Keratinocyte (primary cell): ENCODE data around the gene GOLGA8R. TPM values are rescaled to one million over a fixed set of nuclear protein-coding genes. Genes with fewer than 3 reads are reported as not detected.
"Not testable (repeated sequence)": the region's sequence is repeated elsewhere in the genome, so short reads cannot be mapped to it uniquely, and the experiment has no call there.

Experiments used
- DNase-seq: peaks from one replicate; pipeline ENCODE4 v3.0.0-alpha.2; 2011; ENCODE audit warnings: low read depth, missing footprints, low spot score
- FAIRE-seq: peaks from 2 replicates; lab custom pipeline; 2011; peaks lifted over from hg19 to GRCh38; lab: Jason Lieb, UNC
- H2AFZ ChIP-seq: 2 replicates; pipeline ENCODE4 v1.6.0; 2012; ENCODE audit warnings: low read length, control low read depth, inconsistent platforms; ENCODE audit not compliant: control insufficient read depth
- H3K27ac ChIP-seq: 2 replicates; pipeline ENCODE4 v1.5.1; 2011; ENCODE audit warnings: low read length; ENCODE audit not compliant: control insufficient read depth, insufficient read depth
- H3K27me3 ChIP-seq: 3 replicates; pipeline ENCODE4 v1.6.0; 2011; ENCODE audit warnings: low read length; ENCODE audit not compliant: control insufficient read depth, insufficient read depth; ENCODE audit errors: extremely low read depth
- H3K36me3 ChIP-seq, 2 experiments: 2 replicates in 1 of 2; 3 replicates in 1 of 2; pipeline ENCODE4 v1.5.1; 2011; ENCODE audit warnings: low read length in 2 of 2, mild to moderate bottlenecking in 1 of 2; ENCODE audit not compliant: control insufficient read depth in 2 of 2, insufficient read depth in 2 of 2; ENCODE audit errors: extremely low read depth in 1 of 2
- H3K4me1 ChIP-seq: 3 replicates; pipeline ENCODE4 v1.5.1; 2011; ENCODE audit warnings: low read length; ENCODE audit not compliant: control insufficient read depth, insufficient read depth; ENCODE audit errors: extremely low read depth
- H3K4me2 ChIP-seq: 3 replicates; pipeline ENCODE4 v1.6.0; 2011; ENCODE audit warnings: low read depth, low read length; ENCODE audit not compliant: control insufficient read depth, insufficient read depth; ENCODE audit errors: extremely low read depth
- H3K4me3 ChIP-seq, 3 experiments: fragments of 200-600 bp in 1 of 3; sonication (generic) in 1 of 3; 2 replicates in 2 of 3; 3 replicates in 1 of 3; pipeline ENCODE4 v1.5.1; 2011 to 2016; ENCODE audit warnings: low read length in 3 of 3, mild to moderate bottlenecking in 3 of 3, control low read depth in 2 of 3, inconsistent platforms in 1 of 3, low read depth in 1 of 3, mixed read lengths in 1 of 3, mixed run types in 1 of 3, moderate library complexity in 1 of 3; ENCODE audit not compliant: control insufficient read depth in 2 of 3, insufficient read depth in 2 of 3; ENCODE audit errors: extremely low read depth in 1 of 3
- H3K79me2 ChIP-seq: 2 replicates; pipeline ENCODE4 v1.6.0; 2012; ENCODE audit warnings: low read length; ENCODE audit not compliant: control insufficient read depth, insufficient read depth
- H3K9ac ChIP-seq: 3 replicates; pipeline ENCODE4 v1.6.0; 2011; ENCODE audit warnings: low read length; ENCODE audit not compliant: control insufficient read depth, insufficient read depth; ENCODE audit errors: extremely low read depth
- H3K9me1 ChIP-seq: 3 replicates; pipeline ENCODE4 v1.6.0; 2011; ENCODE audit warnings: low read length; ENCODE audit not compliant: control insufficient read depth, insufficient read depth; ENCODE audit errors: extremely low read depth
- H3K9me3 ChIP-seq: 2 replicates; pipeline ENCODE4 v1.5.1; 2012; ENCODE audit warnings: low read depth, low read length; ENCODE audit not compliant: control insufficient read depth
- H4K20me1 ChIP-seq: 3 replicates; pipeline ENCODE4 v1.6.0; 2011; ENCODE audit warnings: low read length; ENCODE audit not compliant: control insufficient read depth, insufficient read depth; ENCODE audit errors: extremely low read depth
- dilution Hi-C: fragments of 300-500 bp; cut with MboI; formaldehyde crosslinking; loops from one replicate; pipeline ENCODE4 v1.7.0; 2020; ENCODE audit warnings: low sequenced_read_pairs; ENCODE audit not compliant: extremely low pct_ligation_motif_present
- polyA plus RNA-seq, 5 experiments: library from polyadenylated mRNA; depleted of rRNA in 3 of 5; stranded (reverse) in 3 of 5; stranded (forward) in 1 of 5; unstranded in 1 of 5; fragments of >200 nt; gene quantifications; 1 replicate in 1 of 5; 2 replicates in 3 of 5; 3 replicates in 1 of 5; pipeline versions ENCODE4 v1.2.1 to v1.2.3, GENCODE V29; 2011 to 2012; ENCODE audit warnings: missing spikeins in 2 of 5, low read depth in 1 of 5, low replicate concordance in 1 of 5

GOLGA8R gene
- polyA plus RNA-seq, 1 donor (not counting 4 experiments of a cell fraction or from before 2014, with no cell fraction given), result 0.20 TPM

DNA sequence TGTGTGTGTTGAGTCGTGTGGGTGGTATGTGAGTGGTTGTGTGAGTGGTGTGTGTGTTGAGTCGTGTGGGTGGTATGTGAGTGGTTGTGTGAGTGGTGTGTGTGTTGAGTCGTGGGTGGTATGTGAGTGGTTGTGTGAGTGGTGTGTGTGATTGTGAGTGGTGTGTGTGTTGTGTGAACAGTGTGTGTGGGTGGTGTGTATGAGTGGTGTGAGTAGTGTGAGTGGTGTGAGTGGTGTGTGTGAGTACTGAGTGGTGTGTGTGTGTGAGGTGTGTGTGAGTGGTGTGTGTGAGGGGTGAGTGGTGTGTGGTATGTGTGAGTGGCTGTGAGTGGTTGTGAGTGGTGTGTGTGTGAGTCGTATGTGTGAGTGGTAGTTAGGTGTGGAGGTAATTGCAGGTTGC, 38.2 kb downstream of the GOLGA8R start:
- H3K36me3 ChIP-seq, H2AFZ ChIP-seq, H3K4me2 ChIP-seq, H3K27me3 ChIP-seq, H3K79me2 ChIP-seq, H3K9me3 ChIP-seq, H3K9ac ChIP-seq, H3K4me3 ChIP-seq, H4K20me1 ChIP-seq, H3K9me1 ChIP-seq, DNase-seq, dilution Hi-C loops, FAIRE-seq, H3K27ac ChIP-seq, H3K4me1 ChIP-seq: not testable (repeated sequence)

DNA sequence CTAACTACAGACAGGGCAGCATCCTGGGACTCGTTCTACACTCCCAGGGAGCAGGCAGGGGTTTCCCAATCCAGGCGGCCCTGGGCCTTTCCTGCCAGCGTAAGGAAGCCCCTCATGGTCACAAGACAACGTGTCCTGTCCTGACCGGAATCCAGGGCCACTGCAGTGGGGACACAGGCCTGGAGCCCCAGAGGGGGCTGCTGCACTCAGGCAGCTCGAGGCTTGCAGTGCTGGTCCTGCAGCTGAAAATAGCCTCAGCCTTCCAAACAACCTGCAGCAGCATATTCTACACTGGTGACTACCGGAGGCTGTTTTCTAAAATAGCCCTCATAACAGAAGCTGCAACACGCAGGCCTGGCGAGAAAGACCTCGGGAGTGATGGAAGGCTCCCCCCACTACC, 39.2 kb downstream of the GOLGA8R start:
- H3K4me2 ChIP-seq, H3K27ac ChIP-seq, H3K79me2 ChIP-seq, H4K20me1 ChIP-seq, FAIRE-seq, DNase-seq, H3K36me3 ChIP-seq, H2AFZ ChIP-seq, H3K9me3 ChIP-seq, H3K9ac ChIP-seq, H3K9me1 ChIP-seq, H3K4me3 ChIP-seq, dilution Hi-C loops, H3K27me3 ChIP-seq, H3K4me1 ChIP-seq: not testable (repeated sequence)

GRCh38 chr15:30368271-30368670, 45.8 kb downstream of the GOLGA8R start:
- H3K36me3 ChIP-seq, DNase-seq, H3K4me3 ChIP-seq, H4K20me1 ChIP-seq, H3K9me1 ChIP-seq, H3K27me3 ChIP-seq, H3K79me2 ChIP-seq, H3K9ac ChIP-seq, H2AFZ ChIP-seq, H3K4me2 ChIP-seq, H3K4me1 ChIP-seq, H3K27ac ChIP-seq, dilution Hi-C loops, FAIRE-seq, H3K9me3 ChIP-seq: not testable (repeated sequence)

DNA sequence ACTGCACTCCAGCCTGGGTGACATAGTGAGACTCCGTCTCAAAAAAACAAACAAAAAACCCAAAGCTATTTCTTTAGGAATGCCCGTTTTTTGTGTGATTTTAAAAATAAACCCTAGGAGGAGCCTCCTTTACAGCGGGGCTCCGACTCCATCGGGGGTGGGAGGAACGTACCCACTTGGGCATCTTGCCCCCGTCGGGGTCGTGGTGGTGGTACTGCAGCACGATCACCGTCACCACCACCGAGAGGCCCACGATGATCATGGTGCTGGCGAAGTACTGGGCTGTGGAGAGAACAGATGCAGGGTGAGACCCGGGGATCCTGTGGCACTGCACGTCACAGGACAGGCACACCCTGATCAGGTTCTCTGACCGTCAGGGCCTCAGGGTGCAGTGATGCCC, 46.8 kb downstream of the GOLGA8R start:
- DNase-seq, dilution Hi-C loops, H3K9ac ChIP-seq: not testable (repeated sequence)

DNA sequence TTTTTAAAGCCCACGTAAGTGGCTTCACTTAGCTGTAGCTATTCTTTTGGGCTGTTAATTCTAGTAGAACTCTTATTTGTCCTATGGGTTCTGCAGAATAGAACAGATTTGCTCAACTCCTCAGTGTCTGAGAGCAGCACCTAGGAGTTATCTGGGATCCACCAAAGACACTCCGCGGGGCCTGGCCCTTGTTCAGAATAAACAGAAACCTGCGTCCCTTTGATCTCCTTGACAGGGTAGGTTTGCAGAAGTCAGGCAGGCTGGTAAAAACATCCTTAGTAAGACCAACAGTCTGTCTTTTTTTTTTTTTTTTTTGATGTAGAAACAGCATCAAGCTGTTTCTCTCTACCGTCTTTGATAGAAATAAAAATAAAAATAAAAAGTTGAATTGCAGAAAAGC, 52.7 kb downstream of the GOLGA8R start:
- H3K27ac ChIP-seq, H3K79me2 ChIP-seq, H3K4me3 ChIP-seq, H3K9ac ChIP-seq, H3K9me3 ChIP-seq, H2AFZ ChIP-seq, dilution Hi-C loops, DNase-seq, H3K4me2 ChIP-seq, H3K36me3 ChIP-seq, H3K4me1 ChIP-seq, FAIRE-seq, H3K27me3 ChIP-seq, H3K9me1 ChIP-seq, H4K20me1 ChIP-seq: not testable (repeated sequence)

More for the DNA sequence above, 46.8 kb downstream of the GOLGA8R start:
- not testable (repeated sequence) for H2AFZ ChIP-seq, H3K9me1 ChIP-seq, H3K4me1 ChIP-seq, H3K36me3 ChIP-seq, H3K27ac ChIP-seq, H3K4me3 ChIP-seq, H3K79me2 ChIP-seq, H3K27me3 ChIP-seq, H3K4me2 ChIP-seq, FAIRE-seq, H4K20me1 ChIP-seq, H3K9me3 ChIP-seq
